GM21528 (cell line): ENCODE measurements around the gene GZMB.
"Not testable (repeated sequence)": the region's sequence is repeated elsewhere in the genome, so short reads cannot be mapped to it uniquely, and the experiment has no call there.

Source experiments
- ATAC-seq: cut with Tn5 transposase; IDR thresholded peaks from one replicate; pipeline ENCODE4 v1.9.1; 2021; ENCODE audit warnings: mild to moderate bottlenecking, moderate library complexity; ENCODE audit not compliant: unreplicated experiment, low FRiP score

GZMB gene

GRCh38 chr14:24634158-24634557, at the start of gene GZMB:
Gene GZMB (minus strand): TSS chr14:24634190. CDS start chr14:24634160, 30 bp downstream.
- ATAC-seq = no peak

- ATAC-seq = no peak
Measured at GRCh38 chr14:24681056-24681455, 47.1 kb upstream of the GZMB start.

GRCh38 chr14:24680516-24680915, 46.5 kb upstream of the GZMB start:
- no peak for ATAC-seq

GRCh38 chr14:24679248-24679961, 45.4 kb upstream of the GZMB start:
- no peak for ATAC-seq

GRCh38 chr14:24678801-24679247, 44.8 kb upstream of the GZMB start:
- ATAC-seq = peak; percentile 74

- ATAC-seq = no peak
Measured at GRCh38 chr14:24677956-24678355, 44.0 kb upstream of the GZMB start.

GRCh38 chr14:24674204-24674970, 40.4 kb upstream of the GZMB start:
- peak; percentile 66 for ATAC-seq

- ATAC-seq = peak; percentile 54
Measured at GRCh38 chr14:24673534-24674203, 39.7 kb upstream of the GZMB start.

GRCh38 chr14:24673059-24673458, 39.1 kb upstream of the GZMB start:
- peak; percentile 59 for ATAC-seq

GRCh38 chr14:24670594-24670993, 36.6 kb upstream of the GZMB start:
- no peak for ATAC-seq

- no peak for ATAC-seq
Measured at GRCh38 chr14:24669651-24670050, 35.7 kb upstream of the GZMB start.

GRCh38 chr14:24665440-24665991, 31.5 kb upstream of the GZMB start:
- peak; percentile 96 for ATAC-seq

GRCh38 chr14:24664366-24664765, 30.4 kb upstream of the GZMB start:
- no peak for ATAC-seq

- ATAC-seq = no peak
Measured at GRCh38 chr14:24662753-24663152, 28.8 kb upstream of the GZMB start.

- no peak for ATAC-seq
Measured at GRCh38 chr14:24659916-24660570, 26.1 kb upstream of the GZMB start.

GRCh38 chr14:24648361-24648760, 14.4 kb upstream of the GZMB start:
- ATAC-seq = not testable (repeated sequence)

GRCh38 chr14:24639905-24640304, 5.9 kb upstream of the GZMB start:
- no peak for ATAC-seq

GRCh38 chr14:24639270-24639669, 5.3 kb upstream of the GZMB start:
- no peak for ATAC-seq

- ATAC-seq = no peak
Measured at GRCh38 chr14:24633353-24633752, 637 bp downstream of the GZMB start.

- no peak for ATAC-seq
Measured at GRCh38 chr14:24632761-24633160, 1.2 kb downstream of the GZMB start.
